GM12891 (cell line): ENCODE results near the gene SLC23A3.

Experiments
- POLR2A ChIP-seq: IDR thresholded peaks from 2 replicates; pipeline ENCODE4 v1.6.1; 2011; ENCODE audit warnings: low read depth, low read length, control low read depth
- POLR2AphosphoS5 ChIP-seq: IDR thresholded peaks from 2 replicates; pipeline ENCODE4 v1.6.1; 2011; ENCODE audit warnings: low read depth, low read length, control low read depth

- TF ChIP-seq POLR2A, result peak; percentile 85
- peak; percentile 73 for TF ChIP-seq POLR2AphosphoS5
Measured at GRCh38 chr2:219176818-219177551, 7.2 kb upstream of the SLC23A3 start, which contains the start of gene CNPPD1.
